WTC11 (cell line): ENCODE data around the gene ENAH.

Experiments
- ATF1 ChIP-seq: sonication (generic); formaldehyde crosslinking; IDR thresholded peaks from 2 replicates; pipeline ENCODE4 v1.8.1; 2023; ENCODE audit warnings: mild to moderate bottlenecking, moderate library complexity, missing genetic modification reagents
- ZNF121 ChIP-seq: sonication (generic); formaldehyde crosslinking; IDR thresholded peaks from 2 replicates; pipeline ENCODE4 v1.8.0; 2023; ENCODE audit warnings: missing genetic modification reagents
- TF ChIP-seq, protein P1 (sequence below): sonication (generic); formaldehyde crosslinking; IDR thresholded peaks from 2 replicates; pipeline ENCODE4 v1.8.0; 2022; ENCODE audit warnings: mild to moderate bottlenecking, missing genetic modification reagents
- TF ChIP-seq, protein P2 (sequence below): fragments of 200-600 bp; IDR thresholded peaks from 2 replicates; pipeline ENCODE4 v1.8.0; 2022; ENCODE audit warnings: antibody characterized with exemption

DNA sequence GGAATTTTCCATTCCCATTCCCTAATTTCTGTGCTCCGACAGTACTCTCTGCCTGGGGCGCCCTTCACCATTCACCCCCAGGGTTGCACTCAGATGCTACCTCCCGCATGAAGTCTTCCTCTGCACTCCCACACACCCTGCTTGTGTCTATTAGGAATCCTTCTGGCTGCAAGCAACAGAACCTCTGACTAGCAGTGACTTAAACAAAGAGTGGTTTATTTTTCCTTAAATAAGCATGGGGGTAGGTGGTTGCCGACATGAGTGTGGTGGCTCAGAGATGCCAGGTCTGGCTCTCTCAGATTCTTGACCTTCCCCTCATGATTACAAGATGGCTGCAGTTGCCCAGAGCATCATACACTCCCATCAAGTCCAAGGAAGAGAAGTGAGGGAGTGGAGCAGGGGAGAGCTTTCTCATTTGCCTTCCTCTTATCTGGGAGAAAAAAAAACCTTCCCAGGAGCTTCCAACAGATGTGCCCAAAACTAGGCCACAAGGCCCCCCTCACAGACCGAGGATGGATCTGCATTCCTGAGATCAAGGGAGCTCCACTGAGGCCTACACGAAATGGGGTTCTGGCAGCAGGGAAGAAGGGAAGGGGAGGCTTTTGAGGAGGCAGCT, 175.5 kb downstream of the ENAH start:
- TF ChIP-seq, protein P1, sequence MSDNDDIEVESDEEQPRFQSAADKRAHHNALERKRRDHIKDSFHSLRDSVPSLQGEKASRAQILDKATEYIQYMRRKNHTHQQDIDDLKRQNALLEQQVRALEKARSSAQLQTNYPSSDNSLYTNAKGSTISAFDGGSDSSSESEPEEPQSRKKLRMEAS: no peak
- TF ChIP-seq, protein P2, sequence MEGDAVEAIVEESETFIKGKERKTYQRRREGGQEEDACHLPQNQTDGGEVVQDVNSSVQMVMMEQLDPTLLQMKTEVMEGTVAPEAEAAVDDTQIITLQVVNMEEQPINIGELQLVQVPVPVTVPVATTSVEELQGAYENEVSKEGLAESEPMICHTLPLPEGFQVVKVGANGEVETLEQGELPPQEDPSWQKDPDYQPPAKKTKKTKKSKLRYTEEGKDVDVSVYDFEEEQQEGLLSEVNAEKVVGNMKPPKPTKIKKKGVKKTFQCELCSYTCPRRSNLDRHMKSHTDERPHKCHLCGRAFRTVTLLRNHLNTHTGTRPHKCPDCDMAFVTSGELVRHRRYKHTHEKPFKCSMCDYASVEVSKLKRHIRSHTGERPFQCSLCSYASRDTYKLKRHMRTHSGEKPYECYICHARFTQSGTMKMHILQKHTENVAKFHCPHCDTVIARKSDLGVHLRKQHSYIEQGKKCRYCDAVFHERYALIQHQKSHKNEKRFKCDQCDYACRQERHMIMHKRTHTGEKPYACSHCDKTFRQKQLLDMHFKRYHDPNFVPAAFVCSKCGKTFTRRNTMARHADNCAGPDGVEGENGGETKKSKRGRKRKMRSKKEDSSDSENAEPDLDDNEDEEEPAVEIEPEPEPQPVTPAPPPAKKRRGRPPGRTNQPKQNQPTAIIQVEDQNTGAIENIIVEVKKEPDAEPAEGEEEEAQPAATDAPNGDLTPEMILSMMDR: no peak
- TF ChIP-seq ATF1 (no peak), ZNF121 (CRISPR knock-in tag) (no peak)
